ENCODE data around the gene TNFSF11.
"Not testable (repeated sequence)": the region's sequence is repeated elsewhere in the genome, so short reads cannot be mapped to it uniquely, and the experiment has no call there.

TNFSF11 gene

DNA sequence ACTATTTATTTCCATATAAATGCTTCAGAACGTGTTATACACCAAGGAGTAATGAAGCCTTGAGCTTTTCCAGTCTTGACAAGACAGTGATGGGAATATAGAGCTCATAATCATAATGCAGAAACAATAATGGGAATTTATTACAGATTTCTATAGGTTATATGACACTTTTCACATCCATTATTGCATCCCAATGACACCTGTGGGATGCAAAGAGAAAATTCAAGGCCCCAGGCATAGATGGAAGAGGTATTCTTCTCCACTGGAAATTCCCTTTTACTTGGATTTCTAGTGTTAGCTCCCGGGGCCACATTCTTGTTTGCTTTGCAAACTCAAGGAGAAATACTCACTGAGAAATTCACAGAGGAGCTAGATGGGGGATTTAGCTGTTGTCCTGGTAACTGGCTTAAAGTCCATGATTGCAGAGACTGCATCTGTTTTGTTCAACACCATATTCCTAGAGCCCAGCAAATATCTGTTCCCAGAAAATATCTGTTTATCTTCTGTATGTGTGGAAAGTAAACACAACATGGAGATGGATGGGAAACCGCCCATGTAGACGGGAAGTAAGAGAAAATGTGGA lies 30.6 kb upstream of the TNFSF11 start:
- no peak for TF ChIP-seq Cebpa-rat (IDR thresholded peaks at IDR 0.05)
- H3K27me3 ChIP-seq, result no peaks in the 10 kb centered on the region
- no peak overlapping the region for H3K27ac ChIP-seq
- H4K20me1 ChIP-seq, result no peaks in the 10 kb centered on the region
- H3K9ac ChIP-seq, result no peak overlapping the region
- no peak overlapping the region for H3K4me2 ChIP-seq
- no peaks in the 10 kb centered on the region for H3K36me3 ChIP-seq
- no peaks in the 10 kb centered on the region for H3K4me1 ChIP-seq
- H3K9me3 ChIP-seq, result no peaks in the 10 kb centered on the region
- H3K4me3 ChIP-seq, result no peak overlapping the region

DNA sequence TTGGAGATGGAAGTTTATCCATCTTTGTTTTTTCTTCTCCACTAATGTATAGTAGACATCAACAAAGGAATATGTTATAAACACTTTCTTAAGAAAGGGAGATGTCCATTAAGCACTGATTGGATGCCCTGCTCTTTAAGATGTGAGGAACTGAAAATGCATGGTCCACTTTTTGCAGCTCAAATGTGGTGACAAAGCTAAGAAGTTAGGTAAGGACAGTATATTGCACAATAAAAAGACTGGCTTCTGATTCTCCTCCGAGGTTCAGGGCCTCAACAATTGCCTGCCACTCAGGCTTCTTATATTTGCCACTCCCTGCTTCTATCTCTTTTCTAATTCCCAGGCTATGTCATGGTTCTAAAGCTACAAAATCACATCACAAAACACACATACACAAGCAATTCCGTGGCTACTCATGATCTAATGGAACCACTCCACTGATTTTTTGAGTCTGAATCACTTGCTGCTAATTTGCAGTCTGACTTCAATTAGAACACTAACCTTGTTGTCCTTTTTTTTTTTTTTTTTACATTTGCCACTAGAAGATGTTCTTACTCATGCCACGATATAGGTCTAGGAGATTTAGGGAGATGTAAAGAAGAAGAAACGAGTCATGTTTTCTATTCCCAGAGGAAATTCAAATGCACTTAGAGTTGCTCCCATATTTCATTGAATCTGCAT lies 29.6 kb upstream of the TNFSF11 start:
- Histone ChIP-seq H3K36me3 (no peaks in the 10 kb centered on the region), H3K4me1 (peaks cover 10% of the 10 kb centered on the region), H3K4me3 (no peak overlapping the region), H4K20me1 (no peaks in the 10 kb centered on the region), H3K9ac (no peak overlapping the region), H3K27ac (no peak overlapping the region), H3K4me2 (no peak overlapping the region), H3K9me3 (no peaks in the 10 kb centered on the region), H3K27me3 (no peaks in the 10 kb centered on the region)
- no peak for TF ChIP-seq Cebpa-rat (IDR thresholded peaks at IDR 0.05)

DNA sequence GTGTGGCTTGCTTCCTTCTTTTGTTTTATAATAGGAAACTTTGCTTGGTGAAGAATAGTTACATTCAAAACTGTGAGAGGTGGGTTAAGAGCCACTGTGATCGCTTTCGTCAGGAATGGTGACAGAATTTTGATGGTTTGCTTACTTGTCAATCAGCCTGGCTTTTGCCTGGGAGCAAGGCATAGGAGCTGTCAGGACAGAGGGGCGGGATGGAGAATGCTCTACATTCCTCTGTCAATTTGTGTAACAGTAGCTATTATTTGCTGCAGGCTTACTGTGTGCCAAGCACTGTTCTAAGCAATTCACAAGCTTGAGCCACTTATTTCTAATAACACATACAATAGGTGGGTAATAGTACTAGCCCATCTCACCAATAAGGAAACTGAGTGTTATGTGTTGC lies 28.1 kb upstream of the TNFSF11 start:
- Histone ChIP-seq H3K9ac (no peak overlapping the region), H3K27ac (no peak overlapping the region), H3K36me3 (no peaks in the 10 kb centered on the region), H4K20me1 (no peaks in the 10 kb centered on the region), H3K4me3 (no peak overlapping the region), H3K4me2 (no peak overlapping the region), H3K4me1 (peaks cover 12% of the 10 kb centered on the region), H3K9me3 (no peaks in the 10 kb centered on the region), H3K27me3 (no peaks in the 10 kb centered on the region)
- TF ChIP-seq Cebpa-rat (IDR thresholded peaks at IDR 0.05), result no peak

DNA sequence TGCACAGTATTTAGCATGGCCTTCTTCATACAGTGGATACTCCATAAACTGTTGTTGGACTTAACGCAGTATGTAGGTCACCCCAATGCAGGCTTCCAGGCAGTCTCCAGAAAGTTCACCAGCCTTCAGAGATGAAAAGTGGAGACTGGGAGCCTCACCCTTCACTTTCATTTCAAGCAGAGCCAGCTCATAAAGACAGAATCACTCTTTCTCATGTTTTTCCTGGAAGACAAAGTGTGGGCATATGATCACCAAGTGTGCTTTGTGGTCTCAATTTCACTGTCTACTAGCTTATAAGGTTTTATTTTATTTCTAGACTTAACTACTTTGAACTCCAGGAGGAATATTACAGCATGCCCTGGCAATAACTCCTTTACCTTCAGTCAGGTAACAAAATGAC lies 26.3 kb upstream of the TNFSF11 start:
- Histone ChIP-seq H3K9me3 (no peaks in the 10 kb centered on the region), H4K20me1 (no peaks in the 10 kb centered on the region), H3K27me3 (no peaks in the 10 kb centered on the region)

DNA sequence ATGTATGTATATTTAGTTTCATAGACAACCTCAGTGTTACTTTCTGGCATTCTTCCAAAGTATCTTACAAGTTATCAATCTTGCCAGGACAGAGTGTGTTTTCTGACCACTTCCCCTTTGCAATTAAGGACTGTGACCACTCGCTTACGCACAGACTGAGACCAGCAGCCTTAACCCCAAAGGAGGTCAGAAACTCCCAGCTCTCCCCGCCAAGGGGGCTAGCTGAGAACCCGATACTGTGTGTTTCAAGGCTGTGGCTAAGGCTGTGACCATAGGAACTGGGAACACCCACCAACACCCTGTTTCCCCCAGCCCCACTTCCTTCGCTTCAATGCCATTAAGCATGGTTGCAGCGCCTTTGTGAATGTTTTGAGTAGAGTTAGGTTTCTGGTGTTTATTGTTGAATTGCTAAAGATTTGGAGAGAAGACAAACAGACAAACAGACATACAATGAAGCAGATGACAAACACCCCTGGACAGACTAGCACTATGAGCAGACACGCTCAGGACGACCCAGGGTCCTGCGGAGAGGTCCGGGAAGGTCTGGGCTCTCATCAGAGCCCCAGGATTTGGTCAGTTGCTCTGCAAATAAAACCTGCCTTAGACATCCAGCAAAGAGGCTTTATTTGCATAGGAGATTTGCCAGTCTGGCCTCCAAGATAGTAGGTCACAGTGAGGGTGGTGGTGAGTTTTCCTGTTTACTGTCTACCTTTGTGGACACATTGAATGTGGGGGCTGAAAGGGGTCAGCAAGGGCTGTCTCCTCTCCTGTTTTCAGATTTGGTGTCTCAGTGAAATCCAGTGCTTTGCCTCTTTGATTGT lies 25.0 kb upstream of the TNFSF11 start:
- no peak for TF ChIP-seq Cebpa-rat (IDR thresholded peaks at IDR 0.05)
- no peaks in the 10 kb centered on the region for H4K20me1 ChIP-seq
- H3K27me3 ChIP-seq, result no peaks in the 10 kb centered on the region
- no peak overlapping the region for H3K9ac ChIP-seq
- no peaks in the 10 kb centered on the region for H3K9me3 ChIP-seq
- H3K4me2 ChIP-seq, result peak overlapping the region; percentile 60
- peaks cover 12% of the 10 kb centered on the region for H3K4me1 ChIP-seq
- no peaks in the 10 kb centered on the region for H3K36me3 ChIP-seq
- no peak overlapping the region for H3K4me3 ChIP-seq
- no peak overlapping the region for H3K27ac ChIP-seq

More for the DNA sequence above, 26.3 kb upstream of the TNFSF11 start:
- Histone ChIP-seq H3K4me2 (no peak overlapping the region), H3K4me1 (peaks cover 12% of the 10 kb centered on the region), H3K4me3 (no peak overlapping the region), H3K36me3 (no peaks in the 10 kb centered on the region), H3K27ac (no peak overlapping the region), H3K9ac (no peak overlapping the region)
- no peak for TF ChIP-seq Cebpa-rat (IDR thresholded peaks at IDR 0.05)

DNA sequence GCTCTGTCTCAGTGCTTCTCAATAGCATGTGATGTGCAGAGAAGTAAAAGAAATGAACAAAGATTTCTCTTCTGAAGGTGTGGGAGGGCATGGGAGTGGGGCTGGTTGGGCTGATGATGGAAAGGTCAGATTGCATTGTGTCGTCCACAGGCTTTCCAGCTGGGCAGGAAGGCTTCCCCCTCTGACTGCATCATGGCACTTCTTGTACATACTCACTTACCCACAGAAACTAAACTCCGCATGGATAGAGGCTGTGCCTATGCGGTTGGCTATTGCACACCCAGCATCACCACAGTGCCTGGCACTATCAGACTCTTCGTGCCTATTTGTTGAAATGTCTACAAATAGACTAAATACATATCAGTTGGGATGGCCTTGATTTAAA lies 24.4 kb upstream of the TNFSF11 start:
- no peak overlapping the region for H3K4me2 ChIP-seq
- H3K4me1 ChIP-seq, result peaks cover 12% of the 10 kb centered on the region
- no peak for TF ChIP-seq Cebpa-rat (IDR thresholded peaks at IDR 0.05)
- no peaks in the 10 kb centered on the region for H4K20me1 ChIP-seq
- H3K36me3 ChIP-seq, result no peaks in the 10 kb centered on the region
- no peak overlapping the region for H3K27ac ChIP-seq
- H3K9ac ChIP-seq, result no peak overlapping the region
- no peaks in the 10 kb centered on the region for H3K27me3 ChIP-seq
- no peaks in the 10 kb centered on the region for H3K9me3 ChIP-seq
- H3K4me3 ChIP-seq, result no peak overlapping the region

DNA sequence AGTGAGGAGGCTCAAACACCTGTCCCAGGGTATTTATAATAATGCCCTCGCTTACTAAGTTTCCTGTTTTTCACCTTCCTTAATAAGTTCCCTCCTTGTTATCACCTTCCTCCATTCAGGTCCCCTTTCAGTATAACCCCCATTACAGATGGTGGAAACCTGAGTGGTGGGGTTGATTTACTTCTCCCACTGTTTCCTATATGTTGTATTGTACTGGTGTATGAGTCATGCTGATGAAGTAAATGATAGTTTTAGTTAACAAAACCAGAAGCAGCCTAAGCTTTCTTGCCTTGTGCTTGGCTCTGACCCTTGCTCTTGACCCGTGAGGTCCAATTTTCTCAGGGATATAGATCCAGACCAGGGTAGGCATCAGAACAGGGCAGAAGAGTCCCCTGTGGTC lies 22.3 kb upstream of the TNFSF11 start:
- Histone ChIP-seq H3K4me1 (peaks cover 12% of the 10 kb centered on the region), H3K27ac (no peak overlapping the region), H3K27me3 (no peaks in the 10 kb centered on the region), H4K20me1 (no peaks in the 10 kb centered on the region), H3K4me2 (no peak overlapping the region), H3K4me3 (no peak overlapping the region), H3K9ac (no peak overlapping the region), H3K36me3 (no peaks in the 10 kb centered on the region), H3K9me3 (no peaks in the 10 kb centered on the region)
- no peak for TF ChIP-seq Cebpa-rat (IDR thresholded peaks at IDR 0.05)

DNA sequence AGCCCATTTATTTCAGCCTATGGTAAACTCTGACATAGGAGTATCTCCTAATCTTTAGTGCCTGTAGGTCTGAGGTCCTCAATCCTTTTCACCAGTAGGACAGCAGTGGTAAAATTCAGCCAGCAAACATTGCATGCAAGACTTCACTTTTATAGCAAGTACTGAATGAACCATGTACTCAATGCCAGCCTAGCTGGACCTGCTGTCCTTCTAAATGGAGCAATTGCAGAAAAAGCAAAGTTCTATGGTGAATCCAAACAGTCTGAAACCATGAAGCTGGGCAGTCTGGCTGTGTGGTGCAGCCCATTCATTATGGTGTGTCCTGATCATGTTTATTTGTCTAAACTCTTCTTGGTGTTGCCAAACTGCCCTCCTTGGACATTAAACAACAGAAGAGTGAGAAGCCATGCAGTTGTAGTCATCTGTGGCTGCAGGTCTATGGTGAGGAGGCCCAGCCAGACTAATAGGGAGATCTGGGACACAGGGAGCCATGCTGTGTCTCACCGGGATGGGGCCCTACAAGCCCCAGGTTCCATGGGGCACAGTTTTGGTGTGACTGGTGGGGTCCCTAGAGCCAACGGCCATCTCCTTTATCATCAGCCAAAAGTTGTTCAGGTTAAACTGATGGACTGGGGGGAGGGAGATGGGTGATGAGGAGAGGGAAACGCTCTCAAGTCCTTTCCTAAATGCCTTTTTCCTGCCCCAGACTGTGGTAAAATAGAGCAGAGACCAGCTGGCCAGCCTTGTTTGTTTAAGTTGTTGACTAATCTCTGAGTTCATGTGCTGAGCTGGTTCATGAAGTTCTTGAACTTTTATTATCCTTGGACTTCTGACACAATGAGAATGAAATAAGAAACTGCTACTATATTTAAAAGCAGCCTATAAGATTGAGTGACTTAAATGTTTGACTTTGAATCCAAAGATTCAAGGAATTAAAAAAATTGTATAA lies 20.6 kb upstream of the TNFSF11 start:
- H3K36me3 ChIP-seq, result no peaks in the 10 kb centered on the region
- H3K9me3 ChIP-seq, result no peaks in the 10 kb centered on the region
- H3K4me3 ChIP-seq, result no peak overlapping the region
- H3K27ac ChIP-seq, result no peak overlapping the region
- no peak overlapping the region for H3K4me2 ChIP-seq
- no peaks in the 10 kb centered on the region for H3K27me3 ChIP-seq
- no peak for TF ChIP-seq Cebpa-rat (IDR thresholded peaks at IDR 0.05)
- peaks cover 12% of the 10 kb centered on the region for H3K4me1 ChIP-seq
- no peak overlapping the region for H3K9ac ChIP-seq
- no peaks in the 10 kb centered on the region for H4K20me1 ChIP-seq

DNA sequence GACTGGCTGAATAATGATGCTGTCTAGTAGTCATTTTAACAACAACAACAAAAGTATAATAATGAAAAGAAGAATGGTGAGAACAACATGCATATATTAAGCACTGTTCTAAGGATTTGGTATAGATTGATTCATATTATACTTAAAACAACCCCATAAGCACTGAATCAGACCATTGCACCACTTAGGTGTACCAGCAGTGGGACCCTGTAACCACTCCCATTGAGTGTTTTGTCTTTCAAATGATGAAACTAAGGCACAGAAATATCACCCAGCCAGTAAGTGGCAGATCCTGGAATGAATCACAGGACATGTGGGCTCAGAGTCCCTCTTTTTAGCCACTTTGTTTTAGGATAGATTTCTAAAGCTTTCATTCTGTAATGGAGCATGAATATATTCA lies 14.9 kb upstream of the TNFSF11 start:
- Histone ChIP-seq H3K27me3 (no peaks in the 10 kb centered on the region), H3K36me3 (no peaks in the 10 kb centered on the region), H4K20me1 (no peaks in the 10 kb centered on the region), H3K27ac (no peak overlapping the region), H3K4me2 (no peak overlapping the region), H3K4me3 (no peak overlapping the region), H3K4me1 (peaks cover 10% of the 10 kb centered on the region), H3K9ac (no peak overlapping the region), H3K9me3 (peaks cover 9% of the 10 kb centered on the region)
- no peak for TF ChIP-seq Cebpa-rat (IDR thresholded peaks at IDR 0.05)

DNA sequence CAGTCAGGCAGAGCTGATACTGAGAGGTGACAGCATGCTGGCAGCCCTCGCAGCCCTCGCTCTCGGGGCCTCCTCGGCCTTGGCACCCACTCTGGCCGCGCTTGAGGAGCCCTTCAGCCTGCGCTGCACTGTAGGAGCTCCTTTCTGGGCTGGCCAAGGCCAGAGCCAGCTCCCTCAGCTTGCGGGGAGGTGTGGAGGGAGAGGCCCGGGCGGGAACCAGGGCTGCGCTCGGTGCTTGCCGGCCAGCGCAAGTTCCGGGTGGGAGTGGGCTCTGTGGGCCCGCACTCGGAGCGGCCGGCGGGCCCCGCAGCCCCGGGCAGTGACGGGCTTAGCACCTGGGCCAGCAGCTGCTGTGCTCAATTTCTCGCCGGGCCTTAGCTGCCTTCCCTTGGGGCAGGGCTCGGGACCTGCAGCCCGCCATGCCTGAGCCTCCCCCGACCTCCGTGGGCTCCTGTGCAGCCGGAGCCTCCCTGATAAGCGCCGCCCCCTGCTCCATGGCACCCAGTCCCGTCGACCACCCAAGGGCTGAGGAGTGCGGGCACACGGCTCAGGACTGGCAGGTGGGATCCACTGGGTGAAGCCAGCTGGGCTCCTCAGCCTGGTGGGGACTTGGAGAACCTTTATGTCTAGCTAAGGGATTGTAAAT lies 14.3 kb upstream of the TNFSF11 start:
- not testable (repeated sequence) for H3K9ac ChIP-seq, H3K4me1 ChIP-seq, H4K20me1 ChIP-seq, H3K36me3 ChIP-seq, H3K27me3 ChIP-seq, H3K27ac ChIP-seq, H3K4me3 ChIP-seq, H3K4me2 ChIP-seq
- peaks cover 15% of the 10 kb centered on the region for H3K9me3 ChIP-seq

DNA sequence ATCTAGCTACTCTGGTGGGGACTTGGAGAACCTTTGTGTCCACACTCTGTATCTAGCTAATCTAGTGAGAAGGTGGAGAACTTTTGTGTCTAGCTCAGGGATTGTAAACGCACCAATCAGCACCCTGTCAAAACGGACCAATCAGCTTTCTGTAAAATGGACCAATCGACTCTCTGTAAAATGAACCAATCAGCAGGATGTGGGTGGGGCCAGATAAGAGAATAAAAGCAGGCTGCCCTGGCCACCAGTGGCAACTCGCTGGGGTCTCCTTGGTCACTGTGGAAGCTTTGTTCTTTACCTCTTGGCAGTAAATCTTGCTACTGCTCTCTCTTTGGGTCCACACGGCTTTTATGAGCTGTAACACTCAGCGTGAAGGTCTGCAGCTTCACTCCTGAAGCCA lies 13.6 kb upstream of the TNFSF11 start:
- not testable (repeated sequence) for H3K36me3 ChIP-seq, H3K27me3 ChIP-seq, H3K9ac ChIP-seq, H3K4me1 ChIP-seq, H4K20me1 ChIP-seq, H3K27ac ChIP-seq, H3K4me2 ChIP-seq, H3K4me3 ChIP-seq
- peaks cover 17% of the 10 kb centered on the region for H3K9me3 ChIP-seq
